Measurements from ENCODE around the gene TENM3.

DNA sequence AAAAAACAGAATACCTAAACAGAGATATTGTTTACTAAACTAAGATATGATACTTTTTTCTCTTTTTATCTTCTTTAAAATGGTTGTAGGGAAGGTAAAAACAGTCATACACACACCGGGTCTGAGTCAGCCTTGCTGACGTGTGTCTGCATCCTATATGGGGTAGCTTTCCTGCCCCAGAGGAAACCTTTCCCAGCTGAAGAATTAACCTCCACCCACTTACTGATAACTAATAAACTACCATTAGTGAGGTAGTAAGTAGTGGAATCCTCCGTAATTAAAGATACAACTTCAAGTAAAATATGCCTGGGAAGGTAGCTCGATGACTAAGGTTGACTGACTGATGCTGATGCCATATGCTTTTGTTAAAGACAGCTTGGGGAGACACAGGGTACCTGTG, 361.8 kb downstream of the TENM3 start:
- TF ChIP-seq TCF7L2 (IDR thresholded peaks at IDR 0.05; ENCODE audit: borderline replicate concordance, low read depth, low read length) (no peak), ZNF311 (tag by site-specific recombination; IDR thresholded peaks at IDR 0.05; ENCODE audit: borderline replicate concordance) (no peak), ZNF274 (IDR thresholded peaks at IDR 0.05; ENCODE audit: low read length) (no peak), ZNF274 (tag by site-specific recombination; IDR thresholded peaks at IDR 0.05; ENCODE audit: borderline replicate concordance) (no peak), ZSCAN30 (tag by site-specific recombination; IDR thresholded peaks at IDR 0.05) (no peak), ZNF239 (tag by site-specific recombination; IDR thresholded peaks at IDR 0.05) (no peak), ZNF132 (tag by site-specific recombination; IDR thresholded peaks at IDR 0.05; ENCODE audit: borderline replicate concordance) (no peak), ZNF10 (tag by site-specific recombination; IDR thresholded peaks at IDR 0.05) (no peak), ZNF549 (tag by site-specific recombination; IDR thresholded peaks at IDR 0.05) (no peak), ZFP37 (tag by site-specific recombination; IDR thresholded peaks at IDR 0.05) (no peak)
- TF ChIP-seq, protein P1, sequence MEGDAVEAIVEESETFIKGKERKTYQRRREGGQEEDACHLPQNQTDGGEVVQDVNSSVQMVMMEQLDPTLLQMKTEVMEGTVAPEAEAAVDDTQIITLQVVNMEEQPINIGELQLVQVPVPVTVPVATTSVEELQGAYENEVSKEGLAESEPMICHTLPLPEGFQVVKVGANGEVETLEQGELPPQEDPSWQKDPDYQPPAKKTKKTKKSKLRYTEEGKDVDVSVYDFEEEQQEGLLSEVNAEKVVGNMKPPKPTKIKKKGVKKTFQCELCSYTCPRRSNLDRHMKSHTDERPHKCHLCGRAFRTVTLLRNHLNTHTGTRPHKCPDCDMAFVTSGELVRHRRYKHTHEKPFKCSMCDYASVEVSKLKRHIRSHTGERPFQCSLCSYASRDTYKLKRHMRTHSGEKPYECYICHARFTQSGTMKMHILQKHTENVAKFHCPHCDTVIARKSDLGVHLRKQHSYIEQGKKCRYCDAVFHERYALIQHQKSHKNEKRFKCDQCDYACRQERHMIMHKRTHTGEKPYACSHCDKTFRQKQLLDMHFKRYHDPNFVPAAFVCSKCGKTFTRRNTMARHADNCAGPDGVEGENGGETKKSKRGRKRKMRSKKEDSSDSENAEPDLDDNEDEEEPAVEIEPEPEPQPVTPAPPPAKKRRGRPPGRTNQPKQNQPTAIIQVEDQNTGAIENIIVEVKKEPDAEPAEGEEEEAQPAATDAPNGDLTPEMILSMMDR (tag by site-specific recombination; IDR thresholded peaks at IDR 0.05): no peak
- TF ChIP-seq, protein P2, sequence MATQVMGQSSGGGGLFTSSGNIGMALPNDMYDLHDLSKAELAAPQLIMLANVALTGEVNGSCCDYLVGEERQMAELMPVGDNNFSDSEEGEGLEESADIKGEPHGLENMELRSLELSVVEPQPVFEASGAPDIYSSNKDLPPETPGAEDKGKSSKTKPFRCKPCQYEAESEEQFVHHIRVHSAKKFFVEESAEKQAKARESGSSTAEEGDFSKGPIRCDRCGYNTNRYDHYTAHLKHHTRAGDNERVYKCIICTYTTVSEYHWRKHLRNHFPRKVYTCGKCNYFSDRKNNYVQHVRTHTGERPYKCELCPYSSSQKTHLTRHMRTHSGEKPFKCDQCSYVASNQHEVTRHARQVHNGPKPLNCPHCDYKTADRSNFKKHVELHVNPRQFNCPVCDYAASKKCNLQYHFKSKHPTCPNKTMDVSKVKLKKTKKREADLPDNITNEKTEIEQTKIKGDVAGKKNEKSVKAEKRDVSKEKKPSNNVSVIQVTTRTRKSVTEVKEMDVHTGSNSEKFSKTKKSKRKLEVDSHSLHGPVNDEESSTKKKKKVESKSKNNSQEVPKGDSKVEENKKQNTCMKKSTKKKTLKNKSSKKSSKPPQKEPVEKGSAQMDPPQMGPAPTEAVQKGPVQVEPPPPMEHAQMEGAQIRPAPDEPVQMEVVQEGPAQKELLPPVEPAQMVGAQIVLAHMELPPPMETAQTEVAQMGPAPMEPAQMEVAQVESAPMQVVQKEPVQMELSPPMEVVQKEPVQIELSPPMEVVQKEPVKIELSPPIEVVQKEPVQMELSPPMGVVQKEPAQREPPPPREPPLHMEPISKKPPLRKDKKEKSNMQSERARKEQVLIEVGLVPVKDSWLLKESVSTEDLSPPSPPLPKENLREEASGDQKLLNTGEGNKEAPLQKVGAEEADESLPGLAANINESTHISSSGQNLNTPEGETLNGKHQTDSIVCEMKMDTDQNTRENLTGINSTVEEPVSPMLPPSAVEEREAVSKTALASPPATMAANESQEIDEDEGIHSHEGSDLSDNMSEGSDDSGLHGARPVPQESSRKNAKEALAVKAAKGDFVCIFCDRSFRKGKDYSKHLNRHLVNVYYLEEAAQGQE (tag by site-specific recombination; IDR thresholded peaks at IDR 0.05): no peak
- TF ChIP-seq, protein P3, sequence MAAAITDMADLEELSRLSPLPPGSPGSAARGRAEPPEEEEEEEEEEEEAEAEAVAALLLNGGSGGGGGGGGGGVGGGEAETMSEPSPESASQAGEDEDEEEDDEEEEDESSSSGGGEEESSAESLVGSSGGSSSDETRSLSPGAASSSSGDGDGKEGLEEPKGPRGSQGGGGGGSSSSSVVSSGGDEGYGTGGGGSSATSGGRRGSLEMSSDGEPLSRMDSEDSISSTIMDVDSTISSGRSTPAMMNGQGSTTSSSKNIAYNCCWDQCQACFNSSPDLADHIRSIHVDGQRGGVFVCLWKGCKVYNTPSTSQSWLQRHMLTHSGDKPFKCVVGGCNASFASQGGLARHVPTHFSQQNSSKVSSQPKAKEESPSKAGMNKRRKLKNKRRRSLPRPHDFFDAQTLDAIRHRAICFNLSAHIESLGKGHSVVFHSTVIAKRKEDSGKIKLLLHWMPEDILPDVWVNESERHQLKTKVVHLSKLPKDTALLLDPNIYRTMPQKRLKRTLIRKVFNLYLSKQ (tag by site-specific recombination; IDR thresholded peaks at IDR 0.05; ENCODE audit: borderline replicate concordance): no peak
- TF ChIP-seq, protein P4, sequence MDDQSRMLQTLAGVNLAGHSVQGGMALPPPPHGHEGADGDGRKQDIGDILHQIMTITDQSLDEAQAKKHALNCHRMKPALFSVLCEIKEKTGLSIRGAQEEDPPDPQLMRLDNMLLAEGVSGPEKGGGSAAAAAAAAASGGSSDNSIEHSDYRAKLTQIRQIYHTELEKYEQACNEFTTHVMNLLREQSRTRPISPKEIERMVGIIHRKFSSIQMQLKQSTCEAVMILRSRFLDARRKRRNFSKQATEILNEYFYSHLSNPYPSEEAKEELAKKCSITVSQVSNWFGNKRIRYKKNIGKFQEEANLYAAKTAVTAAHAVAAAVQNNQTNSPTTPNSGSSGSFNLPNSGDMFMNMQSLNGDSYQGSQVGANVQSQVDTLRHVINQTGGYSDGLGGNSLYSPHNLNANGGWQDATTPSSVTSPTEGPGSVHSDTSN (CRISPR knock-in tag; IDR thresholded peaks at IDR 0.05): no peak
- TF ChIP-seq, protein P5, sequence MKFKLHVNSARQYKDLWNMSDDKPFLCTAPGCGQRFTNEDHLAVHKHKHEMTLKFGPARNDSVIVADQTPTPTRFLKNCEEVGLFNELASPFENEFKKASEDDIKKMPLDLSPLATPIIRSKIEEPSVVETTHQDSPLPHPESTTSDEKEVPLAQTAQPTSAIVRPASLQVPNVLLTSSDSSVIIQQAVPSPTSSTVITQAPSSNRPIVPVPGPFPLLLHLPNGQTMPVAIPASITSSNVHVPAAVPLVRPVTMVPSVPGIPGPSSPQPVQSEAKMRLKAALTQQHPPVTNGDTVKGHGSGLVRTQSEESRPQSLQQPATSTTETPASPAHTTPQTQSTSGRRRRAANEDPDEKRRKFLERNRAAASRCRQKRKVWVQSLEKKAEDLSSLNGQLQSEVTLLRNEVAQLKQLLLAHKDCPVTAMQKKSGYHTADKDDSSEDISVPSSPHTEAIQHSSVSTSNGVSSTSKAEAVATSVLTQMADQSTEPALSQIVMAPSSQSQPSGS (tag by site-specific recombination; IDR thresholded peaks at IDR 0.05; ENCODE audit: low read depth): no peak
